ENCODE data around the gene MAPK1. TPM values are rescaled to one million over a fixed set of nuclear protein-coding genes. Genes with fewer than 3 reads are reported as not detected.
"Not testable (repeated sequence)": the region's sequence is repeated elsewhere in the genome, so short reads cannot be mapped to it uniquely, and the experiment has no call there.

Gene MAPK1
- total RNA-seq, 3 donors from 2014 or later, result 126 to 131 (median 127) TPM

DNA sequence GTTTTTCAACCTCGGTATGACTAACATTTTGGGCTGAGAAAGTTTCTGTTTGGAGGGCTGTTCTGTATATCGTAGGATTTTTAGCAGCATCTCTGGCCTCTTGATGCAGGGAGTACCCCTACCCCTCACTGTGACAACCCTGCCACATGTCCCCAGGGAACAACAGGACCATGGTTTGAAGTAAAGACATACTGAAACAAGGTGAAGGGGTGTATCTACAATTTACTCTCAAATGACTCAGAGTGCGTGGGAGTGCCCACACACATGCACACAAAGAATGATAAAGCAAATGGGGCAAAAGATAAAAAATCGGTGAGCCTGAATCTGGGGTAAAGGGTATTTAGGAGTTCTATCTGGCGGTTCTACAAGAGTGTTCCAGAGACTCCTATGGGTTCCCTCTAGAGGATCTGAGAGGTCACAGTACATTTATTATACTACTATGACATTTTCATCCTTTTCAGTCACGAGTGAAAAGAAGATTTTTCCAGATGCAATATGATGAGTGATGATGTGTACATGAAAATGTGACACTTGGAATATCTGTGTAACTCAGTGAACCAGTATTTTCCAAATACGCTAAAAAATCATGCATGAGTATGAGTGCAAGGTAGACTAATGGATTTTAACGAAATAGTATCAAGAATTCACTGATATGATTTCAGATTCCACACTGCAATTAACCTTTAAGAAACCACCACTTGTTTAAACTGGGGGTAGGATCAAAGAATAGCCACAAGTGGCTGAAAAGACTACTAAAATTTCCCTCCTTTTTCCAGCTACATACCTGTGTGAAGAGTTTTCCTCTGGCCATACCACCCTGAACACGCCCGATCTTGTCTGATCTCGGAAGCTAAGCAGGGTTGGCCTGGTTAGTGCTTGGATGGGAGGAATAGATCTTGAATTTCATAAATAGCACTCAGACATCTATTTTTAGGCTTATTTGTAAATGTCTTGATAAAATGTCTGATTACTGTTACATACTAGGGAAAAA is 75.5 kb downstream of the MAPK1 start:
- H3K36me3 ChIP-seq (ENCODE audit: low read depth), result no peaks in the 10 kb centered on the region
- intact Hi-C loops (cut with DNase I, micrococcal nuclease), result no loop called here
- no peak for ATAC-seq

DNA sequence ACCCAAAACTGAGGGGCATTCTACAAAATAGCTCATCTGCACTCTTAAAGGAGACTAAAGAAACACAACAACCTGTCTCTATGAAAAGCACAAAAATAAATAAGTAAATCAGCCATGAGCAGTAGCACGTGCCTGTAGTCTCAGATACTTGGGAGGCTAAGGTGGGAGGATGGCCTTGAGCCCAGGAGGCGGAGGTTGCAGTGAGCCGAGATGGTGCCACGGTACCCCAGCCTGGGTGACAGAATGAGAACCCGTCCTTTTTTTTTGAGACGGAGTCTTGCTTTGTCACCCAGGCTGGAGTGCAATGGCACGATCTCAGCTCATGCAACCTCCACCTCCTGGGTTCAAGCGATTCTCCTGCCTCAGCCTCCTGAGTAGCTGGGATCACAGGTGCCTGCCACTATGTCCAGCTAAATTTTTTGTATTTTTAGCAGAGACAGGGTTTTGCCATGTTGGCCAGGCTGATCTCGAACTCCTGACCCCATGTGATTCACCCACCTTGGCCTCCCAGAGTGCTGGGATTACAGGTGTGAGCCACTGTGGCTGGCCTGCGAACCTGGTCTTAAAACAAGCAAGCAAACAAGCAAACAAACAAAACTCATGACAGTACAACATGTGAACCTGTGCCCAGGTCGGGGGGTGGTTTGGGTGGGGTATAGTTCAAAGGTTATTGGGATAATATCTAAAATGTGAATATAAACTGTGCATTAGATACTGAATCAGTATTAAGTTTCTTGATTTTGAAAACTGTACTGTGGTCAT is 76.4 kb downstream of the MAPK1 start:
- ATAC-seq; DNase-seq; H3K36me3 ChIP-seq (ENCODE audit: low read depth); H3K4me3 ChIP-seq; intact Hi-C loops (cut with DNase I, micrococcal nuclease); H3K4me1 ChIP-seq (ENCODE audit: low read depth); H3K9me3 ChIP-seq: not testable (repeated sequence)

More for the DNA sequence above, 75.5 kb downstream of the MAPK1 start:
- H3K4me3 ChIP-seq, result no peak overlapping the region
- no peaks in the 10 kb centered on the region for H3K4me1 ChIP-seq (ENCODE audit: low read depth)
- no peak for DNase-seq
- no peaks in the 10 kb centered on the region for H3K9me3 ChIP-seq
- TF ChIP-seq, protein P1, sequence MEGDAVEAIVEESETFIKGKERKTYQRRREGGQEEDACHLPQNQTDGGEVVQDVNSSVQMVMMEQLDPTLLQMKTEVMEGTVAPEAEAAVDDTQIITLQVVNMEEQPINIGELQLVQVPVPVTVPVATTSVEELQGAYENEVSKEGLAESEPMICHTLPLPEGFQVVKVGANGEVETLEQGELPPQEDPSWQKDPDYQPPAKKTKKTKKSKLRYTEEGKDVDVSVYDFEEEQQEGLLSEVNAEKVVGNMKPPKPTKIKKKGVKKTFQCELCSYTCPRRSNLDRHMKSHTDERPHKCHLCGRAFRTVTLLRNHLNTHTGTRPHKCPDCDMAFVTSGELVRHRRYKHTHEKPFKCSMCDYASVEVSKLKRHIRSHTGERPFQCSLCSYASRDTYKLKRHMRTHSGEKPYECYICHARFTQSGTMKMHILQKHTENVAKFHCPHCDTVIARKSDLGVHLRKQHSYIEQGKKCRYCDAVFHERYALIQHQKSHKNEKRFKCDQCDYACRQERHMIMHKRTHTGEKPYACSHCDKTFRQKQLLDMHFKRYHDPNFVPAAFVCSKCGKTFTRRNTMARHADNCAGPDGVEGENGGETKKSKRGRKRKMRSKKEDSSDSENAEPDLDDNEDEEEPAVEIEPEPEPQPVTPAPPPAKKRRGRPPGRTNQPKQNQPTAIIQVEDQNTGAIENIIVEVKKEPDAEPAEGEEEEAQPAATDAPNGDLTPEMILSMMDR (IDR thresholded peaks at IDR 0.05), result no peak

DNA sequence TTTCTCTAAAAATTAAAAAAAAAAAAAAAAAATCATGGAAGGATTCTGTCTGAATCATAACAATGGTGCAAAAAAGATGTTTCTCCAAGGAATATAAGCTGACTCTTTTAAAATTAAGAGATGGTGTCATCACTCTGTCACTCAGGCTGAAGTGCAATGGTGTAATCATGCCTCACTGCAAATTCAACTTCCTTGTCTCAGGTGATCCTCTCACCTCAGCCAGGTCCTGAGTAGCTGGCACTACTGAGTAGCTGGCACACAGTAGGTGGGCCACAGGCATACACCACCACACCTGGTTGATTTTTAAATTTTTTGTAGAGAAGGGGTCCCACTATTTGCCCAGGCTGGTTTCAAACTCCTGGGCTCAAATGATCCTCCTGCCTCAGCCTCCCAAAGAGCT is 77.1 kb downstream of the MAPK1 start:
- H3K4me1 ChIP-seq (ENCODE audit: low read depth), result no peaks in the 10 kb centered on the region
- no peaks in the 10 kb centered on the region for H3K36me3 ChIP-seq (ENCODE audit: low read depth)
- H3K9me3 ChIP-seq, result no peaks in the 10 kb centered on the region
- DNase-seq (no peak), ATAC-seq (no peak)
- no peak overlapping the region for H3K4me3 ChIP-seq
- intact Hi-C loops (cut with DNase I, micrococcal nuclease), result no loop called here
- TF ChIP-seq, protein P1 (IDR thresholded peaks at IDR 0.05), result no peak

DNA sequence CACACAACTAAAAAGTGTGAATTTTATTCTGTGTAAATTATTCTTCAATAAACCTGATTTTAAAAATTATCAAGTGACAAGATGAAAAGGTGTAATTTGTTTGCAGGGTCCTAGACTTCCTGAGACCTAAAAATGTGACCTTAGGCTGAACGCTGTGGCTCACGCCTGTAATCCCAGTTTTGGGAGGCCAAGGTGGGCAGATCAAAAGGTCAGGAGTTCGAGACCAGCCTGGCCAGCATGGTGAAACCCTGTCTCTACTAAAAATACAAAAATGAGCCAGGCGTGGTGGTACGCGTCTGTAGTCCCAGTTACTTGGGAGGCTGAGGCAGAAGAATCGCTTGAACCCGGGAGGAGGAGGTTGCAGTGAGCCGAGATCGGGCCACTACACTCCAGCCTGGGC is 79.9 kb downstream of the MAPK1 start:
- H3K36me3 ChIP-seq (ENCODE audit: low read depth); intact Hi-C loops (cut with DNase I, micrococcal nuclease); ATAC-seq; H3K4me1 ChIP-seq (ENCODE audit: low read depth); H3K9me3 ChIP-seq; DNase-seq; H3K4me3 ChIP-seq: not testable (repeated sequence)

DNA sequence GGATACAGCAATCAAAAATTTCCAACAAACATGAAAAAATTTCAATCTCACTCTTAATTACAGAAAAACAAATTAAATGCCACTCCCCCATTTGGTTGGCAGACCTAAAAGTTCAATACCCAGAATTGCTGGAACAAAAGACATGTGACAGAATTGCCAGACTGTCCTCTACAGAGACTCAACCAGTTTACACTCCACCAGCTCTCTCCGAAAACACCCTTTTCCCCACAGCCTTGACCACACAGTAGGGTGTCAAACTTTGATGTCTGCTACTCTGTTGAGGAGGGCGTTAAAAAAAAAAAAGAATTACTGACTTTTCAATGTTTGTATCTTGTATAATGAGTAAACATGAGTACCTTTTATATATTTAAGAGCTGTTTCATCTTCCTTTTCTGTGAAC is 87.2 kb downstream of the MAPK1 start:
- no peak for DNase-seq
- Histone ChIP-seq H3K36me3 (ENCODE audit: low read depth) (no peaks in the 10 kb centered on the region), H3K4me1 (ENCODE audit: low read depth) (no peaks in the 10 kb centered on the region), H3K4me3 (no peak overlapping the region), H3K9me3 (no peaks in the 10 kb centered on the region)
- no peak for ATAC-seq
- TF ChIP-seq, protein P1 (IDR thresholded peaks at IDR 0.05), result no peak
- intact Hi-C loops (cut with DNase I, micrococcal nuclease), result no loop called here

DNA sequence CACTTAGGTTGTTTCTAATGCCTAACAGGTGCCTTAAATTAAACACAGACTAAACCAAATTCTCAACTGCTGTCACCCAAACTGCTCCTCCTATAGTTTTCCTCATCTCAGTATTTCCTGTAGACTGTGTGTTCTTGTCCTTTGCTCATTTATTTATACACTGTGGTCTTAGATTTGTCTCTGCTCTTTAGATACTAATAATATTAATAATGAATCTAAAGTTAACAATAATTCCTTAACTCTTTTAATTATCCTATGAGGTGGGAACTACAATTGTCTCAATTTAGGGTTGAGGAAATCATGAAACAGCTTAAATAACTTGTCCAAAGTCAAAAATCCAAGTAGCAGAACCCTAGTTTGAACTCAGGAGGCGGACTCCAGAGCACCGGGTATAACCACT is 88.0 kb downstream of the MAPK1 start:
- DNase-seq (no peak), ATAC-seq (no peak)
- Histone ChIP-seq H3K4me3 (no peak overlapping the region), H3K4me1 (ENCODE audit: low read depth) (no peaks in the 10 kb centered on the region), H3K36me3 (ENCODE audit: low read depth) (no peaks in the 10 kb centered on the region), H3K9me3 (no peaks in the 10 kb centered on the region)
- TF ChIP-seq, protein P1 (IDR thresholded peaks at IDR 0.05), result no peak
- intact Hi-C loops (cut with DNase I, micrococcal nuclease), result no loop called here
